ENCODE measurements around the gene PSMC4.

Gene PSMC4

DNA sequence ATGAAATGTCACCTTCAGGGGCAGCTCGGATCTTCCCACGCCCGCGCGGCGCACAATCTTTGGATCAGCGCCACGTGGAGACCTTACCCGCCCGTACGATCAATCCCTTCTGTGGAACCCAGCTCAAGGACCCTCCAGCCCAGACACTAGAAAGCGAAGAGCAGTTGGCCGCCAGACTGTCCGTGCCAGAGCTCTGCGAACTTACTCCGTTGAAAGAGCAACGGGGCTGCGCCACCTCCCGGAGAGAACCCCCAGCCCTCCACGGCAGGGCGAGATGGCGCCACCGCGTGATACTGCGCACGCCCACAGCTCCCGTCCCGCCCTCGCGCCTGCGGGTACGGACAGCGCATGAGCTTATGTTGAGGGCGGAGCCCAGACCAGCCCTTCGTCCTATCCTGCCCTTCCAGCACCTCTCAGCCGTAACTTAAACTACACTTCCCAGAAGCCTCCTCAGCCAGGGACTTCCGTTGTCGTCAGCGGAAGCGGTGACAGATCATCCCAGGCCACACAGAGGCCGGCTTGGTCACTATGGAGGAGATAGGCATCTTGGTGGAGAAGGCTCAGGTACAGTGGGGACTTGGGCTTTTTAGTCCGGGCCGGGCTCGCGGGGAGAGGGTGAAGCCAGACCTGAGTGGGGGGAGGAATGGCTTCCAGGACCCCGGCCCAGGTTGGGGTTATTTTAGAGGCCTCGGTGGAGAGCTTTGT is at the start of gene PSMC4:
Gene PSMC4 (plus strand): TSS at position 491 of the 705 bp plus-strand sequence. CDS start 38 bp downstream, at position 529.
- H3K36me3 ChIP-seq (ENCODE audit: insufficient read depth, low read depth, low read length), result peaks cover 38% of the 10 kb centered on the region
- peak within 1 kb of the TSS; percentile 81 for H3K4me3 ChIP-seq (ENCODE audit: low read length)
- 0 out of 2 replicates have a peak, but pooled peaks cover 3% of the 10 kb centered on the region for H3K4me1 ChIP-seq (ENCODE audit: insufficient read depth, low read length)
- H3K27me3 ChIP-seq (ENCODE audit: insufficient read depth, low read length), result no peaks in the 10 kb centered on the region
- peak within 1 kb of the TSS; percentile 95 for H3K9ac ChIP-seq (ENCODE audit: low read depth, low read length)
- H3K9me3 ChIP-seq (ENCODE audit: insufficient read depth, low read depth, low read length), result no peaks in the 10 kb centered on the region
- H3K27ac ChIP-seq (ENCODE audit: low read length), result peak within 1 kb of the TSS; percentile 35

DNA sequence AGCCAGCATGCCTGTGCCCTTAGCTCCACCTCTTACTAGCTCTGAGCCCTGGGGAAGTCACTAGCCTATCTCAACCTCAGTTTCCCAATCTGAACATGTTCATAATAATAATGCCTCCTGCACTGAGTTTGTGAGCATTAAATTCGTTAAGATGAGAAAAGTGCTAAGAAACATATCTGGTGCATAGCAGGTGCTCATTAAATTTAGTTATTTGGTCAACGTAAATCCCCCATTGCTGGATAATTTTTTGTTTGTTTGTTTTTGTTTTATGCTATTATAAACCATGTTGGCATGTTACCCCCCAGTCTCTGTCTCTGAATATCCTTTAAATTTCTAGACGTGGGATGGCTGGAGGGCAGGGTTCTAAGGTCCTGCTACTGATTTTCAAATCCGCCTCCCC is 47.1 kb upstream of the PSMC4 start:
- Histone ChIP-seq H3K9me3 (ENCODE audit: insufficient read depth, low read depth, low read length) (no peaks in the 10 kb centered on the region), H3K9ac (ENCODE audit: low read depth, low read length) (no peak overlapping the region), H3K4me1 (ENCODE audit: insufficient read depth, low read length) (no peaks in the 10 kb centered on the region), H3K27me3 (ENCODE audit: insufficient read depth, low read length) (no peaks in the 10 kb centered on the region), H3K4me3 (ENCODE audit: low read length) (no peak overlapping the region), H3K36me3 (ENCODE audit: insufficient read depth, low read depth, low read length) (no peaks in the 10 kb centered on the region), H3K27ac (ENCODE audit: low read length) (no peak overlapping the region)

DNA sequence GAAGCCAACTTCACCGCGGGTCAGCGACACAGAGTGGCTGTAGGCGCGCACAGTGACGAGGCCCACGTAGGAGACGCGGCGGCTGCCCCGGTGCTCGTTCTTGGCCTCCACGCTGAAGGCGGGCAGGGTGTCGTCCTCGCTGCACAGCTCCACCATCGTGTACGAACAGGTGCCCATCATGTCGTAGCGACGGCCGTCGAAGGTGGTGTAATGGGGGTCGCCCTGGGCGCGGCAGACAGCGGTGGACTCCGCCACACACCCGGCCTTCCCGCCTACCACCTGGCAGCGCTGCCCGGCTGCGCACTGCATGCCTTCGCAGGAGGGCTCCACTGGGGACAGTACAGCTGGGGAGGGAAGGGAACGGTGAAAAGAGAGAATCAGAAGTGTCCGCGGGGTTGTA is 46.6 kb upstream of the PSMC4 start:
- H3K27ac ChIP-seq (ENCODE audit: low read length), result no peak overlapping the region
- H3K36me3 ChIP-seq (ENCODE audit: insufficient read depth, low read depth, low read length), result no peaks in the 10 kb centered on the region
- H3K4me3 ChIP-seq (ENCODE audit: low read length), result no peak overlapping the region
- no peaks in the 10 kb centered on the region for H3K9me3 ChIP-seq (ENCODE audit: insufficient read depth, low read depth, low read length)
- H3K4me1 ChIP-seq (ENCODE audit: insufficient read depth, low read length), result no peaks in the 10 kb centered on the region
- H3K27me3 ChIP-seq (ENCODE audit: insufficient read depth, low read length), result no peaks in the 10 kb centered on the region
- H3K9ac ChIP-seq (ENCODE audit: low read depth, low read length), result no peak overlapping the region

DNA sequence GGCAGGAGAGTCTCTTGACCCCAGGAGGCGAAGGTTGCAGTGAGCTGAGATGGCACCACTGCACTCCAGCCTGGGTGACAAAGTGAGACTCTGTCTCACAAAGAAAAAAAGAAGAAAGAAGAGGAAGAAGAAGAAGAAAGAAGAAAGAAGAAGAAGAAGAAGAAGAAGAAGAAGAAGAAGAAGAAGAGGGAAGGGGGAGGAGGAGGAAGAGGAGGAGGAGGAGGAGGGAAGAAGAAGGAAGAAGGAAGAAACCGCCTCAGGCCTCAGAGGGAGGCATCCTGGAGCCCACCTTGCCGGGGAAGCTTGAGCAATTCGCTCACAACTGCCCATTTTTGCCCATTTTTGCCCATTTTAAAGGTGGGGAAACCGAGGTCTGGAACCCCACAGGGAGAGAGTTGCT is 46.0 kb upstream of the PSMC4 start:
- no peaks in the 10 kb centered on the region for H3K9me3 ChIP-seq (ENCODE audit: insufficient read depth, low read depth, low read length)
- no peaks in the 10 kb centered on the region for H3K36me3 ChIP-seq (ENCODE audit: insufficient read depth, low read depth, low read length)
- no peaks in the 10 kb centered on the region for H3K27me3 ChIP-seq (ENCODE audit: insufficient read depth, low read length)
- no peak overlapping the region for H3K27ac ChIP-seq (ENCODE audit: low read length)
- no peak overlapping the region for H3K9ac ChIP-seq (ENCODE audit: low read depth, low read length)
- H3K4me1 ChIP-seq (ENCODE audit: insufficient read depth, low read length), result no peaks in the 10 kb centered on the region
- no peak overlapping the region for H3K4me3 ChIP-seq (ENCODE audit: low read length)

DNA sequence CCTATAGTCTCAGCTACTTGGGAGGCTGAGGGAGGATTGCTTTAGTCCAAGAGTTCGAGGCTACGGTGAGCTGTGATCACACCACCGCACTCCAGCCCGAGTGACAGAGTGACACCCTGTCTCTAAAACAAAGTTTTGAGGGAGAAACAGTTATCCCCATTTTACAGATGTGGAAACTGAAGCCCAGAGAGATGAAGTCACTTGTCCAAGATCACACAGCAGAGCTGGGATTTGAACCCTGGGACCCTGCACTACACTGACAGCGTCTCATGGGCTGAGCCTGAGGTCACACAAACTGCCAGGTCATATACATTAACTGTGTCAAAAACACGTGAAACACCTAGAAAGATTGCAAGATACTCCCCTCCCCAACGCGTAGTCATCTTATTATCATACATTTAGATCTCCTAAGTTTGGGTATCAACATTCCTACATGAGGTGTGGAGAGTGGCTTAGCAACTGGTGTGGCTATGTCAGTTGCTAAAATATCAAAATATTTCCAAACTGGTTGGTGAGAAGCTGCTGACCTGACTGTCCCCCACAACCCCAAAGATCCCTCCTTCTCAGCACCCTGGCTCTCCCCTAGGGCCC is 44.7 kb upstream of the PSMC4 start:
- Histone ChIP-seq H3K27ac (ENCODE audit: low read length) (no peak overlapping the region), H3K27me3 (ENCODE audit: insufficient read depth, low read length) (no peaks in the 10 kb centered on the region), H3K36me3 (ENCODE audit: insufficient read depth, low read depth, low read length) (no peaks in the 10 kb centered on the region), H3K9me3 (ENCODE audit: insufficient read depth, low read depth, low read length) (no peaks in the 10 kb centered on the region), H3K9ac (ENCODE audit: low read depth, low read length) (no peak overlapping the region), H3K4me3 (ENCODE audit: low read length) (no peak overlapping the region), H3K4me1 (ENCODE audit: insufficient read depth, low read length) (no peaks in the 10 kb centered on the region)

DNA sequence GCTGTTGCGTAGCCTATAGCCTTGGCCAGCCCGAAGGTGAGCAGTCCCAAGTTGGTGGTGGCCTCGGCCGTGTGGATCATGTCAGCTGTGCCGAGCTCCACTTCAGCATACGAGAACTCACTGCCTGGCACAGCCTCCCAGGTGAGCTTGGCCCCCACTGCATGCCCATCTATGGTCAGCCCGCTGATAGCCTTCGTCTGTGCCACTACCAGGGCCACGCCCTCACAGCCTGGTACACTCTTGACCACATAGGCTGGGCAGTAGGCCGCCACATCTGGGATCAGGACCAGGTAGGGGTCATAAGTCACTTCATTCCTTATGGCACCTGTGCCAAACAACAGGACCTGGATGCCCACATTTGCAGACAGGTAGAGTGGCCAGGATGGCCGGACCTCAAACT is 43.9 kb upstream of the PSMC4 start:
- no peak overlapping the region for H3K4me3 ChIP-seq (ENCODE audit: low read length)
- H3K4me1 ChIP-seq (ENCODE audit: insufficient read depth, low read length), result no peaks in the 10 kb centered on the region
- H3K27ac ChIP-seq (ENCODE audit: low read length), result no peak overlapping the region
- no peak overlapping the region for H3K9ac ChIP-seq (ENCODE audit: low read depth, low read length)
- no peaks in the 10 kb centered on the region for H3K36me3 ChIP-seq (ENCODE audit: insufficient read depth, low read depth, low read length)
- H3K9me3 ChIP-seq (ENCODE audit: insufficient read depth, low read depth, low read length), result no peaks in the 10 kb centered on the region
- H3K27me3 ChIP-seq (ENCODE audit: insufficient read depth, low read length), result no peaks in the 10 kb centered on the region

DNA sequence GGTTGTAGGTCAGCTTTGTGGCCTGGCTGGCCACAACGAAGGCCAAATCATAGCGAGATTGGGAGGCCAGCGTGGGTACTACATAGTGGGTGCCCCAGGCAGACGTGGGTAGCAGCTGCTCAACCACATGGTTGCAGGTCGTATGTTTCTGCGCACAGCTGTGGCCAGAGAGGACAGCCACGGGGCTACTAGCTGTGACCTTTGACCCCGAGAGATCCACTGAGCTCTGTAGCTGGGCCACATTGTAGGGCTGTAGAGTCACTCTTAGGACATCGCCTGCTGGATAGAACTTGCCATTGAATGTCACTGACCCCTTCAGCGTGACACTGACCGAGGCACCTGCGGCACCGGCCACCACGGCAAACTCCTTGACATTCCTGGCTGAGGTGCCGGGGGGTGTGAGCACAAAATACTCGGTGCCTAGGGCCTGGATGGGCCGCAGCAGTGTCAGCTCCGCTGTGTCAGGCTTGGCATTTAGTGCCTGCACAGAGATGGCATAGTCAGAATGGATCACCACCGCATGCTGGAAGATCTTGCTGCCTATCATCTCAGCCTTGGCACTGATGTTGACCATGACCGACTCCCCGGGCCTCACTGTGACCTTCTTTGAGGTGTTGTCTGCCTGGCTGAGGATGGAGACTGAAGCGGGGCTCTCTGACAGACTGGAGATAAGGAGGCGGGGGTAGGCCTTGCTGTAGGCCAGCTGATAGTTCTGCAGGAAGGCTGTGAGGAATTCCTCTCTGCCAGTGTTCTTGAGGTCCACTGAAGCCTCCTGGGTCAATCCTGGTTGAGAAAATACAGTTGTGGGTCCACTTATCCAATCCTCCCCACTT is 43.2 kb upstream of the PSMC4 start:
- Histone ChIP-seq H3K9ac (ENCODE audit: low read depth, low read length) (no peak overlapping the region), H3K27ac (ENCODE audit: low read length) (no peak overlapping the region), H3K27me3 (ENCODE audit: insufficient read depth, low read length) (no peaks in the 10 kb centered on the region), H3K9me3 (ENCODE audit: insufficient read depth, low read depth, low read length) (no peaks in the 10 kb centered on the region), H3K4me3 (ENCODE audit: low read length) (no peak overlapping the region), H3K36me3 (ENCODE audit: insufficient read depth, low read depth, low read length) (no peaks in the 10 kb centered on the region), H3K4me1 (ENCODE audit: insufficient read depth, low read length) (no peaks in the 10 kb centered on the region)

DNA sequence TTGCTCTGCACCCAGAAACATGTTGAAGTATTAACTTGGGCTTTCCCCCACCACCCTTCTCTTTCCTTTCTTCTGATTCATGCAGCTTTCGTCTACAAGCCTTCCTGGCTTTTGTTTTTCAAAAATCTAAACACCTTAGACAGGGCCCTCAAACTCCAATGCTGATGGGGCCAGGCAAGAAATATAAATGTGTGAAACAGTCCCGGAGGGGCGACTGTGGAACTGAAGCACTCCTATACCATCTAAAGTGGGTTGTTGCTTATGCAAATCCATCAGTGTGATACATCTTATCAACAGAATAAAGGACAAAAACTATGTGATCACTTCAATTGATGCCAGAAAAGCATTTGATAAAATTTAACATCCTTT is 42.6 kb upstream of the PSMC4 start:
- Histone ChIP-seq H3K4me1 (ENCODE audit: insufficient read depth, low read length) (no peaks in the 10 kb centered on the region), H3K27ac (ENCODE audit: low read length) (no peak overlapping the region), H3K9me3 (ENCODE audit: insufficient read depth, low read depth, low read length) (no peaks in the 10 kb centered on the region), H3K4me3 (ENCODE audit: low read length) (no peak overlapping the region), H3K9ac (ENCODE audit: low read depth, low read length) (no peak overlapping the region), H3K27me3 (ENCODE audit: insufficient read depth, low read length) (no peaks in the 10 kb centered on the region), H3K36me3 (ENCODE audit: insufficient read depth, low read depth, low read length) (no peaks in the 10 kb centered on the region)

DNA sequence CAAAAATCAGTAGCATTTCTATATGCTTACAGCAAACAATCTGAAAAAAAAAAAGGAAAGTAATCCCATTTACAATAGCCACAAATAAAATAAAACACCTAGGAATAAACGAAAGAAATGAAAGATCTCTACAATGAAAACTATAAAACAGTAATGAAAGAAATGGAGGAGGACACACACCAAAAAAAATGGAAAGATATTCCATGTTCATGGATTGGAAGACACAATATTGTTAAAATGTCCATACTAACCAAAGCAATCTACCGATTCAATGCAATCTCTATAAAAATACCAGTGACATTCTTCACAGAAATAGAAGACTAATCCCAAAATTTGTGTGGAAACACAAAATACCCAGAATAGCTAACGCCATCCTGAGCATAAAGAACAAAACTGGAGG is 41.2 kb upstream of the PSMC4 start:
- H3K4me1 ChIP-seq (ENCODE audit: insufficient read depth, low read length), result no peaks in the 10 kb centered on the region

DNA sequence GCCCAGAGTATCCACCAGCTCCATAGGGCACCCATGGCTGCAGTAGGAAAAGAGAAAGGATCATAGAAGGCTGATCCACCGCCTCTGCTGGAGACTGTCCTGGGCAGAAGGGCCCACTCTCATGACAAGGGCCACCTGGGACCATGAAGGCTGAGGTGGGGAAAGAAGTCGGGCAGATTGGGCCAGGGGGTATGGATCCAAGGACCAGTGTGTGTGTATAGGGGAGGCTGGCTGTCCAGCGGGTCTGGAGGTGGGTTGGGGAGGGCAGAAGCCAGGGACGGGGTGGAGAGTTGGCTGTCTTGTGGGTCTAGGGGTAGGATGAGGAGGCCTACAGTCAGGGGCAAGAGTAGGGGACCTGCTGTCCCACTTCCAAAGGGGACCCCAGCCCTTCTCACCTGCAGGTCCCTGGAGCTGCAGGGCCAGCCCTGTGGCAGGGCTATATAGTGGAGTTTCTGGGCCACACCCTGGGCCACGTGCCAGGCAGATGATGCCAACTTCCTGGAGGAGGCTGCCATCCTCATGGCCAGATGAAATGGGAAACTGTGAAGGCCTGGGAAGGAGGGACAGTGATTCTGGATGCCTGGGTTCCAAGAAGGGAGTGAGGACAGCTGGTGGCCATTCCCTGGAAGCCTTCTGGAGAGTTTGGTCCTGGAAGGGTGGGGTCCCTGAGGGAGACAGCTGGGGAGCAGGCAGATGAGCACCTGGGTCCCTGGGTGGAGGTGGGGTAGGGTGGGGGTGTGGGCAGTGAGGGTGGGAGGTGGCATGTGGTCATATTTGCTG is 36.2 kb upstream of the PSMC4 start, which contains the start of gene FCGBP:
Gene FCGBP (minus strand): TSS at position 51 of the 780 bp plus-strand sequence.
- Histone ChIP-seq H3K9me3 (ENCODE audit: insufficient read depth, low read depth, low read length) (no peaks in the 10 kb centered on the region), H3K27me3 (ENCODE audit: insufficient read depth, low read length) (no peaks in the 10 kb centered on the region), H3K36me3 (ENCODE audit: insufficient read depth, low read depth, low read length) (no peaks in the 10 kb centered on the region), H3K4me1 (ENCODE audit: insufficient read depth, low read length) (no peaks in the 10 kb centered on the region), H3K4me3 (ENCODE audit: low read length) (no peak within 1 kb of the TSS), H3K9ac (ENCODE audit: low read depth, low read length) (no peak within 1 kb of the TSS), H3K27ac (ENCODE audit: low read length) (no peak within 1 kb of the TSS)

More for the DNA sequence above, 41.2 kb upstream of the PSMC4 start:
- no peaks in the 10 kb centered on the region for H3K9me3 ChIP-seq (ENCODE audit: insufficient read depth, low read depth, low read length)
- no peaks in the 10 kb centered on the region for H3K36me3 ChIP-seq (ENCODE audit: insufficient read depth, low read depth, low read length)
- H3K4me3 ChIP-seq (ENCODE audit: low read length), result no peak overlapping the region
- H3K27ac ChIP-seq (ENCODE audit: low read length), result no peak overlapping the region
- no peak overlapping the region for H3K9ac ChIP-seq (ENCODE audit: low read depth, low read length)
- H3K27me3 ChIP-seq (ENCODE audit: insufficient read depth, low read length), result no peaks in the 10 kb centered on the region

DNA sequence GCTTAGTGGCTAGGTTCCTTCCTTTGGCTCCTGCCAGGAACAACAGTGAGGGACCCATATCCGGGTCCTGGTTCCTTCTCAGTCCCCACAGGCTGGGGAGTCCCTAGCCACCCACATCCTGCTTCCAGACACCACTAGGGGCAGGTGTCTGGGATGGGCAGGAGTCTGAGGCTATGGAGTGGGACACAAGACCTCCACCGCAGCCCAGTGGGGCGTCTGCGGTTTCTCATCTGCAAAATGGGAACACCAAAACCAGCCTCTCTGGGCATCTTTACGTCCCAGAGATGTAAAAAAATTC is 35.7 kb upstream of the PSMC4 start:
- no peak overlapping the region for H3K27ac ChIP-seq (ENCODE audit: low read length)
- H3K27me3 ChIP-seq (ENCODE audit: insufficient read depth, low read length), result no peaks in the 10 kb centered on the region
- H3K9me3 ChIP-seq (ENCODE audit: insufficient read depth, low read depth, low read length), result no peaks in the 10 kb centered on the region
- no peak overlapping the region for H3K9ac ChIP-seq (ENCODE audit: low read depth, low read length)
- no peaks in the 10 kb centered on the region for H3K36me3 ChIP-seq (ENCODE audit: insufficient read depth, low read depth, low read length)
- H3K4me1 ChIP-seq (ENCODE audit: insufficient read depth, low read length), result no peaks in the 10 kb centered on the region
- no peak overlapping the region for H3K4me3 ChIP-seq (ENCODE audit: low read length)

Measured in iPS-20b (cell line).